Glutamatergic neuron (in vitro differentiated cells): ENCODE results near the gene NFIX. TPM values are rescaled to one million over a fixed set of nuclear protein-coding genes. Genes with fewer than 3 reads are reported as not detected.

Source experiments
- DNase-seq: peaks from one replicate; pipeline ENCODE4 v3.0.0; 2022
- H3K27ac Mint-ChIP-seq: one replicate; pipeline ENCODE4 v1.8.0; 2020; ENCODE audit warnings: mild to moderate bottlenecking, mixed read lengths, inconsistent platforms; ENCODE audit not compliant: unreplicated experiment
- H3K27me3 Mint-ChIP-seq: one replicate; pipeline ENCODE4 v1.8.0; 2020; ENCODE audit warnings: mild to moderate bottlenecking, moderate library complexity, mixed read lengths, inconsistent platforms; ENCODE audit not compliant: unreplicated experiment
- H3K36me3 Mint-ChIP-seq: one replicate; pipeline ENCODE4 v1.8.0; 2020; ENCODE audit warnings: mild to moderate bottlenecking, mixed read lengths, inconsistent platforms; ENCODE audit not compliant: unreplicated experiment
- H3K4me1 Mint-ChIP-seq: one replicate; pipeline ENCODE4 v1.8.0; 2020; ENCODE audit warnings: mild to moderate bottlenecking, low read depth, mixed read lengths, inconsistent platforms; ENCODE audit not compliant: unreplicated experiment
- H3K4me3 Mint-ChIP-seq: one replicate; pipeline ENCODE4 v1.8.0; 2020; ENCODE audit warnings: mild to moderate bottlenecking, mixed read lengths, inconsistent platforms; ENCODE audit not compliant: unreplicated experiment
- H3K9me3 Mint-ChIP-seq: one replicate; pipeline ENCODE4 v1.8.0; 2020; ENCODE audit warnings: mild to moderate bottlenecking, moderate library complexity, mixed read lengths, inconsistent platforms; ENCODE audit not compliant: unreplicated experiment
- total RNA-seq: library from RNA; stranded (reverse); fragmentation: NEBNext Ultra II Directional; extraction: Animal tissue kit (Norgen Biotek cat#: 25700); gene quantifications from one replicate; pipeline ENCODE4 v1.2.1, GENCODE V29; 2021; ENCODE audit not compliant: unreplicated experiment
- TF ChIP-seq, protein P1 (sequence below): fragments of 200-600 bp; sonication (generic); IDR thresholded peaks from one replicate; pipeline ENCODE4 v1.5.0; 2021; ENCODE audit not compliant: partially characterized antibody, unreplicated experiment

NFIX gene
- total RNA-seq, 1 donor from 2014 or later = 2.4 TPM

DNA sequence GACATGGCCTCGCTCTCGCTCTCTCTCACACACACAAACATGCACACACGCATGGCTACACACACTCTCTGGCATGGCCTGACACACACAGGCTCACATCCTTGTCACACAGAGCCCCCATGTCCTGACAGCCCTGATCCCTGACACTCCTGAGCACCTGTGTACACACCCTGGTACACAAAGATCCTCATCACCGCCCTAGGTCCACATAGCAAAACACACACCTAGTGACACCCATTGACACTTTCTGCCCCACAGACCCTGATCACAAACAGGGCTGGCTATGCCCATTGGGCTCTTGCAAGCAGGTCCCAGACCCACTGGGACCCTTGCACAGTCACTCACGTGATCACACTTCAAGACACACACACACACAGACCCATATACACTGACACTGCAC lies 4.0 kb upstream of the NFIX start:
- peaks cover 5% of the 10 kb centered on the region for H3K36me3 Mint-ChIP-seq
- H3K9me3 Mint-ChIP-seq = peaks cover 13% of the 10 kb centered on the region
- H3K4me3 Mint-ChIP-seq = no peak overlapping the region
- H3K27me3 Mint-ChIP-seq = peaks cover 29% of the 10 kb centered on the region
- TF ChIP-seq, protein P1, sequence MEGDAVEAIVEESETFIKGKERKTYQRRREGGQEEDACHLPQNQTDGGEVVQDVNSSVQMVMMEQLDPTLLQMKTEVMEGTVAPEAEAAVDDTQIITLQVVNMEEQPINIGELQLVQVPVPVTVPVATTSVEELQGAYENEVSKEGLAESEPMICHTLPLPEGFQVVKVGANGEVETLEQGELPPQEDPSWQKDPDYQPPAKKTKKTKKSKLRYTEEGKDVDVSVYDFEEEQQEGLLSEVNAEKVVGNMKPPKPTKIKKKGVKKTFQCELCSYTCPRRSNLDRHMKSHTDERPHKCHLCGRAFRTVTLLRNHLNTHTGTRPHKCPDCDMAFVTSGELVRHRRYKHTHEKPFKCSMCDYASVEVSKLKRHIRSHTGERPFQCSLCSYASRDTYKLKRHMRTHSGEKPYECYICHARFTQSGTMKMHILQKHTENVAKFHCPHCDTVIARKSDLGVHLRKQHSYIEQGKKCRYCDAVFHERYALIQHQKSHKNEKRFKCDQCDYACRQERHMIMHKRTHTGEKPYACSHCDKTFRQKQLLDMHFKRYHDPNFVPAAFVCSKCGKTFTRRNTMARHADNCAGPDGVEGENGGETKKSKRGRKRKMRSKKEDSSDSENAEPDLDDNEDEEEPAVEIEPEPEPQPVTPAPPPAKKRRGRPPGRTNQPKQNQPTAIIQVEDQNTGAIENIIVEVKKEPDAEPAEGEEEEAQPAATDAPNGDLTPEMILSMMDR = no peak
- H3K4me1 Mint-ChIP-seq = peaks cover 3% of the 10 kb centered on the region
- DNase-seq = no peak
- no peak overlapping the region for H3K27ac Mint-ChIP-seq

DNA sequence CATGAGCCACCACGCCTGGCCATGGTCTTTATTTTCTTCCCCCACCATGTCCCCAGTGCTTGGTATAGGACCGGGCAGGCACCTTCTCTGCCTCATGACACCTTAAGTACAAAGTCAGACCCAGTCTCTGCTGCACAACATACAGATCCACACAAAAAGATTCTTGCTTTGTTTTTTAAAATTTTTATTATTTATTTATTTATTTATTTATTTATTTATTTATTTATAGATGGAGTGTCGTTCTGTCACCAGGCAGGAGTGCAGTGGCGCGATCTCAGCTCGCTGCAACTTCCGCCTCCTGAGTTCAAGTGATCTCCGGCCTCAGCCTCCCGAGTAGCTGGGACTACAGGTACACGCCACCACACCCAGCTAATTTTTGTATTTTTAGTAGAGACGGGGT lies 2.5 kb upstream of the NFIX start:
- Mint-ChIP-seq H3K27ac (no peak overlapping the region), H3K27me3 (peaks cover 29% of the 10 kb centered on the region), H3K36me3 (peaks cover 5% of the 10 kb centered on the region), H3K4me1 (peaks cover 3% of the 10 kb centered on the region), H3K9me3 (peaks cover 11% of the 10 kb centered on the region), H3K4me3 (no peak overlapping the region)
- DNase-seq = no peak
- TF ChIP-seq, protein P1 = no peak

DNA sequence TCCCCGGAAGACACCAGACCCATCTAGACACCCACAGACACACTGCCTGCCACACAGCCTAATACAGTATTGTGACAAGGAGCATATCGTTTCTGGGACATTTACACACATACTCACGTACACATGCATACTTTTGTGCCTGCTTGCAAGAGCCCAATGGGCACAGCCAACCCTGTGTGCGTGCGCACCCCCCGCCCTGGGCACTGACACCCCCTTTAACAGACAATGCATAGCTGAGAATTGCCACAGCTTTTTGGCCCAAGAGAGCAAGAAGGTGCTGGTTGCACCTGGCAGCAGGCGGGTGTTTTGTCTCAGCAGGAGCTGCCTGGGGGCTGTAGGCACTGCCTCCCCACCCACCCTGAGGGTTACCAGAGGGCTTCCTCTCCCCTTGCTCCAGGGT lies 1.7 kb upstream of the NFIX start:
- DNase-seq = no peak
- Mint-ChIP-seq H3K4me3 (no peak overlapping the region), H3K27me3 (peaks cover 35% of the 10 kb centered on the region), H3K36me3 (peaks cover 10% of the 10 kb centered on the region), H3K9me3 (peaks cover 13% of the 10 kb centered on the region), H3K27ac (no peak overlapping the region), H3K4me1 (peaks cover 3% of the 10 kb centered on the region)
- TF ChIP-seq, protein P1 = no peak

DNA sequence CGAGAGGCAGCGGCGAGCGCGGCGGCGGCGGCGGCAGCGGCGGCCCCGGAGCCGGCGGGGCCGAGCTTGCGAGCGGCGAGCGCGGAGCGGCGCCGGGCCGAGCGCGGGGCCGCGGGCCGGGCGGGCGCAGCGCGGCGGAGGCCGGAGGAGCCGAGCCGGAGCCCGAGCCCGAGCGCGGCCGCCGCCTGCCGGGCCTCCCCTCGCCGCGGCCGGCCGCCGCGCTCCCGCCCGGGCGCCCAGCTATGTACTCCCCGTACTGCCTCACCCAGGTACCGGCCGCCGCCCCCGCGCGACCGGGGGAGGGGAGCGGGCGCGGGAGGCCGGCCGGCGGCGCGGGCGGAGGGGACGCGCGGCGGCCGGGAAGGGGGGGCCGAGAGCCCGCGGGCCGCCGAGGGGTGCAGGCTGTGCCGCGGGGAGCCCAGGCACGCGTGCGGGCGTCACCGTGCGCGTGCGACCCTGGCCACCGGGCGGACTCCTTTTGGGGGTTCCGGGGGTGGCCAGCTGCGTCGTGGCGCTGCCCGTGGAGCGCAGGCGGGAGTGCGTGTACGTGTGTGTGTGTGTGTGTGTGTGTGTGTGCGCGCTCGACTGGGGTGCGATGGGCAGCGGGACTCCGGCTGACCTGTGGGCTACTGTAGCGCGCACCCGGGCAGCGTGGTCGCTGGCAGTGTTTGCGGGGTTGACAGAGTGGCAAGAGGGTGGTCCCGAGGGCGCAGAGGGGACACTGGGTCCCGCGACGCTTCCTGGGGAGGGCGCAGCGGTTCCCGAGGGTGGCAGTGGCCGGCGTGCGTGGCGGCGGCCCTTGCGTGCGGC lies 526 bp downstream of the NFIX start:
- H3K4me3 Mint-ChIP-seq = peak overlapping the region; percentile 52
- TF ChIP-seq, protein P1 = no peak
- DNase-seq = no peak

DNA sequence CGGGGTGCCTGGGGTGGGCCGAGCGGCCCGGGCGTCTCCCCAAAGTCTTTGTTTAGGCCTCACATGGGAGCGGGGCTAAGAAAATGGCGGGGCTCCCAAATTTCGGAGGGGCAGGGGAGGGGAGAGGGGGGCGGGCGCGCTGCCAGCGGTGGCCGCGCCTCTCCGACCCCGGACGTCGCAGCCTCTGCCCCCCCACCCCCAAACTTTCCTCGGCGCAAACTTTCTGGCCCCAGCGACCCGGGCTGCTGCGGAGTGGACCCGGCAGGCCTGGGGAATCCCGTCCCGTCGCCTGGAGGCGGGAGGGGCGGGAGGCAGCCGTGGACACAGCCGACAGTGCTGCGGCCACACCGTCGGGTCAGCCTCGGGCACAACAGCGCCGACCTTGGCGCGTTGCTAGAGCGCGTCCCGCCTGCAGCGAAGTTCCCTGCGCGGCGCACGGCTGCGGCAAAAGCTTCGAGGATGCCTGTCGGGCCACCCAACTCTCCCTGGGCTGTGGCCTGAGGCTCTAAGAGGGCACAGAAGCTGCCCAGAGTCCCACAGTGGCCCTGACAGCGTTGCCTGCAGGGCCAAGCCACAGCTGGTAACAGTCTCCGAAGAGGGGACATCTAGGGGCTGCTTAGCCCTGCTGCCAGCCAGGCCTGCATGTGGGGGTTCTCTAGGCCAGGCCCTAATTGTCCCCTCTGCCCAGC lies 1.3 kb downstream of the NFIX start:
- H3K36me3 Mint-ChIP-seq = peaks cover 6% of the 10 kb centered on the region
- H3K27ac Mint-ChIP-seq = no peak overlapping the region
- DNase-seq = peak; percentile 47
- peaks cover 40% of the 10 kb centered on the region for H3K27me3 Mint-ChIP-seq
- H3K9me3 Mint-ChIP-seq = peaks cover 14% of the 10 kb centered on the region
- no peak overlapping the region for H3K4me3 Mint-ChIP-seq
- TF ChIP-seq, protein P1 = no peak
- peaks cover 3% of the 10 kb centered on the region for H3K4me1 Mint-ChIP-seq

More for the DNA sequence above, 526 bp downstream of the NFIX start:
- Mint-ChIP-seq H3K27ac (no peak overlapping the region), H3K36me3 (peaks cover 10% of the 10 kb centered on the region), H3K4me1 (peaks cover 3% of the 10 kb centered on the region), H3K27me3 (peaks cover 40% of the 10 kb centered on the region), H3K9me3 (peaks cover 15% of the 10 kb centered on the region)
